ENCODE results near the gene DCLK1. TPM values are rescaled to one million over a fixed set of nuclear protein-coding genes. Genes with fewer than 3 reads are reported as not detected.
A peak's percentile ranks its signal among the peaks of the same experiment; 100 is the strongest.
"Not testable (repeated sequence)": the region's sequence is repeated elsewhere in the genome, so short reads cannot be mapped to it uniquely, and the experiment has no call there.

DCLK1 gene
- total RNA-seq, 1 experiment from 2014 or later = 2.2 TPM

DNA sequence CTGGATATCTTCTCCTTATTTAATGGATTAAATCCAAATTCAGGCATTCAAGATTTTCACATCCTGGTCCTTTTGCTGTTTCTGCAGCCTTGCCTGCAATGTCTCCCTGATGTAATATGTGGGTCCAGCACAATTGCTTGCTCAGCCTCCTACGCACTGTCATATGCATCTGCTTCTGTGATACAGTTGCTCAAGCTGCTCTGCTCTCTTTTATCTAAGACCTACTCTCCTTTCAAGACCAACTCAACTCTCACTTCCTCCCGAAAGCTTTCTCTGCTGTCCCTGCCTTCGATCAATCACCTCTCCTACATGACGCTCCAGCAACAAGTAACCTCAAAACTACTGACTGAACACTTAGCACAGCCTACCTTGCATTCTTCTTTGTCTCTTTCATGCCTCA lies 138.2 kb downstream of the DCLK1 start:
- Histone ChIP-seq H3K27me3 (replicated peaks) (no peaks in the 10 kb centered on the region), H3K36me3 (no peaks in the 10 kb centered on the region), H3K9me3 (replicated peaks) (no peaks in the 10 kb centered on the region), H3K4me1 (replicated peaks) (no peaks in the 10 kb centered on the region), H3K4me3 (no peak overlapping the region), H3K27ac (no peak overlapping the region)
- no peak for DNase-seq (ENCODE audit: low read depth in 1 of 2, low spot score in 2 of 2)

DNA sequence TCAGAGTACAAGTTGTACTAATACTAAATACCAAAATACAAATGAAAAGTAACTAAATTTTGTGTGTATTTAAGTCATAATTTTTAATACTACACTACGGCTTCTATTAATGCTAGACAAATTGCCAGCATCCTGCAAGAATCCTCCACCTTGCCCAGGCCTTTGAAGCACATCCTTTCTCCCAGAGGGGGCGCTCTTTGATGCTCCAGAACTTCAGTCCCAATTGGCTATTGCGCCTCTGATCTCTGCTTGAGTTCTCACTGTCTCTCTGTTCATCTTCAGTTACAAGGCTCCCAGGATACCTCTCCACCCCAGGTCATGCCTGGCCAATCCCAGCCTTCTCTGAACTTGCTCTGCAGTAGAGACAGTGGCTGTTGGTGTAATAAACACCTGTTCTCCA lies 141.0 kb downstream of the DCLK1 start:
- Histone ChIP-seq H3K4me1 (replicated peaks) (no peaks in the 10 kb centered on the region), H3K36me3 (no peaks in the 10 kb centered on the region), H3K27ac (no peak overlapping the region), H3K4me3 (no peak overlapping the region), H3K27me3 (replicated peaks) (no peaks in the 10 kb centered on the region), H3K9me3 (replicated peaks) (no peaks in the 10 kb centered on the region)
- DNase-seq (ENCODE audit: low read depth in 1 of 2, low spot score in 2 of 2) = no peak

DNA sequence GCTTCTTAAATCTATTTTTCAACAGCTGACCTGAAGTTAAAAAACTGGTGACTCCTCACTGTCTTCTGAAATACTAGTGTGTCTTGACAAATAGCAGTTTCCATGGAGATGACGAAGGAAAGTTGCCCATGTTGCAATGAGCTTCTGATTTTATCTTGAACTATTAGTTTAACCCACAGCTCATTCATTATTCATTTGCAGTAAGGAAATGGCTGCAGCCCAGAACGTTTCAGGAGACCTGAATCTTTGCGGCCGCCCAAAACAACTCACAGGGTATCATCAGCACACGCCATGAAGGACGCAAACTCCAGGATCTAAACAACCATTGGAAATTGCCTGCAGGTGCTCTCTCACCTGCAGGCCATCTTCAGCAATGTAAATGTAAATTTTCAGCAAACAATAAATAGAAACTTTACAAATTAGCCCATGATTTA lies 142.5 kb downstream of the DCLK1 start:
- Histone ChIP-seq H3K9me3 (replicated peaks) (no peaks in the 10 kb centered on the region), H3K27ac (no peak overlapping the region), H3K4me1 (replicated peaks) (no peaks in the 10 kb centered on the region), H3K36me3 (no peaks in the 10 kb centered on the region), H3K27me3 (replicated peaks) (no peaks in the 10 kb centered on the region), H3K4me3 (no peak overlapping the region)
- DNase-seq (ENCODE audit: low read depth in 1 of 2, low spot score in 2 of 2) = no peak

DNA sequence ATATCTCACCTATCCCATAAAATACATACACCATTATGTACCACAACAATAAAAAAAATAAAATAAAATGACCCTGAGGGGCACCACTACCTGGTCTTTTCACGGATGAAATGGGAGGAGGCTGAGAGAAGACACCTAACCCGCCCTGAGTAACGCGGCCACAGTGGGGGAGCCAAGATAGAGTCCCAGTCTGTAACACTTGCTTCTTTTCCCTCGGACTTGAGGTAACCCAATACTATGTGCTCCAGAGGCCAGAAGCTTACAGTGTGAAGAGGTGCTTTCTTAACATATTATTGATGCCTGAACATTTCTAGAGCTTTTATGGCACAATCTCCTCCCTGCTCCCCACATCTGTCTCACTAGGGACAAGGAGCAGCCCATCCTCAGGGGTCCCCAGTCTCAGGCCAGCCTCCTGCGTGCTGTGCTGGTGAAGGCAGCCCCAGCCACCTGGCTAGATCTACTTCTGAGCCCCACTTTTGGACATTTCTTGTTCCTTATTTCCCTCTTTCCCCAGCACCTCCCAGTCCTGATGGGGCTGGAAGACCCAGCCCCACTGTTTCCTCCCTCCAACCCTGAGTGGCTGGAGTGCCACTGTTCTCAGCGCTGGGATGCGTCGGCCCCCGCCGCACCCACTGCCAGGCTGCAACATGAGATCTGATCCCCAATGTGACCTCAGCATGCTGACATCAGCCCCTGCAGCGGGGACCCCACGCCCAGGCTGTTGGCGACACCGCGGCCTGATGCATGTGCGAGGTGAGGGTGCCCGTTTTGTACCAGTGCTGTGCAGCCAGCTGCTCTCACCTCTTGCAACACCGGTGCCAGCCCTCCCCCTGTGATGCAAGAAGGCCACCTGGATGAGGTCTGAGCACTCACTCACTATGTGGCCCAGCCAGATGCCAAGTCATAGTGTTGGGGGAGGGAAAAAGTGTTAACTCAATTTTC lies 143.3 kb downstream of the DCLK1 start:
- Histone ChIP-seq H3K36me3 (no peaks in the 10 kb centered on the region), H3K27me3 (replicated peaks) (no peaks in the 10 kb centered on the region), H3K9me3 (replicated peaks) (no peaks in the 10 kb centered on the region), H3K27ac (no peak overlapping the region), H3K4me1 (replicated peaks) (no peaks in the 10 kb centered on the region), H3K4me3 (no peak overlapping the region)
- DNase-seq (ENCODE audit: low read depth in 1 of 2, low spot score in 2 of 2) = no peak

DNA sequence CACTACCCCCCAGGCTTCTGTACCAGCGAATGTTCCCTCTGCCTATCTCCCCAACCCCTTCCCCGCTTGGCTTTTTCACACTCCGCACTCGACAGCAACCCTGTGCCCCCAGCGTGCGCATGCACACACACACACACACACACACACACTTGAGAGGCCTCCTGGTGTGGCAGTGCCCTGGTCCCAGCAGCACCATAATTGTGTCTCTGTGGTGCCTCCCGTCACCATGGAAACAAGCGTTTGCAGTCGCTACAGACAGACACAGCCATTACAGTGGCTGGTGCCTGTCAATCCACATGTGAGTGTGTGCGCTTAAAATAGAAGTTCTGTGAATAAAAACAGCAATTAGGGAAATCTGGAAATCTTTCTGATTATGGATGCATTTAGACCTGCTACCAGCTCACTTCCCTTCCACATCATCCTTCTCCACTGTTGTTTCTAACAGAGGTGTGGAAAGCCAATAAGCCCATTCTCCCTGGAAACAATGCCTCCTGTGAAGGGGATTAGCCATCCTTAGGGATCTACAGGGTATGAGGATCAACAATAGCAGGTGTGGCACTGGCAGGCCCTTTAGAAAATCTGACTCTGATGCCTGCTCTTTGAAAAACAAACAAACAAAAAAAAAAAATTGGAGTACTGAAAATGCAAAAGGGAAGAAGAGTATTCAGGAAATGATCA lies 146.3 kb downstream of the DCLK1 start:
- H3K4me3 ChIP-seq = no peak overlapping the region
- H3K9me3 ChIP-seq (replicated peaks) = peaks cover under 1% of the 10 kb centered on the region; the same call in 1 of the 2 replicates
- no peak overlapping the region for H3K27ac ChIP-seq
- DNase-seq (ENCODE audit: low read depth in 1 of 2, low spot score in 2 of 2) = no peak
- H3K36me3 ChIP-seq = no peaks in the 10 kb centered on the region
- H3K4me1 ChIP-seq (replicated peaks) = no peaks in the 10 kb centered on the region
- H3K27me3 ChIP-seq (replicated peaks) = no peaks in the 10 kb centered on the region

DNA sequence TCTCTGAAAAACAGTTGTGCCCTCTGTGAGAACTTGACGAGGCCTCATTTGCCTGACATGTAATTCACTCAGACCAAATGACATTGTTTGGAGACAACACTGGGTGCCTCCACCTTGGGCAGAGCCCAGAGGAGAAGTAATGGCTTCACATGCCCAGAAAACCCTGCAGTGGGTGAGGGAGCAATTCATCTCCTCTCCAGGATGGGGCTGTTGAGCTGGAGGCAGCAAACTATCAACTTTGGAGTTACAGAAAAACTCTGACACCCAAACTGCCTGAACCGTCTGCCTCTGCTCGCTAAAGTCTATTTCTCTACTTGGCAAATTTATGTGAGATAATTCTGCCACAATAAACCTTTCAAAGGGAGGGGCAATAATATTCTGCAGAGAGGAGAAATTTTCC lies 146.9 kb downstream of the DCLK1 start:
- Histone ChIP-seq H3K27ac (no peak overlapping the region), H3K36me3 (no peaks in the 10 kb centered on the region), H3K4me3 (no peak overlapping the region), H3K27me3 (replicated peaks) (no peaks in the 10 kb centered on the region), H3K4me1 (replicated peaks) (peaks cover 4% of the 10 kb centered on the region), H3K9me3 (replicated peaks) (peaks cover 4% of the 10 kb centered on the region; the same call in 1 of the 2 replicates)
- DNase-seq (ENCODE audit: low read depth in 1 of 2, low spot score in 2 of 2) = no peak

DNA sequence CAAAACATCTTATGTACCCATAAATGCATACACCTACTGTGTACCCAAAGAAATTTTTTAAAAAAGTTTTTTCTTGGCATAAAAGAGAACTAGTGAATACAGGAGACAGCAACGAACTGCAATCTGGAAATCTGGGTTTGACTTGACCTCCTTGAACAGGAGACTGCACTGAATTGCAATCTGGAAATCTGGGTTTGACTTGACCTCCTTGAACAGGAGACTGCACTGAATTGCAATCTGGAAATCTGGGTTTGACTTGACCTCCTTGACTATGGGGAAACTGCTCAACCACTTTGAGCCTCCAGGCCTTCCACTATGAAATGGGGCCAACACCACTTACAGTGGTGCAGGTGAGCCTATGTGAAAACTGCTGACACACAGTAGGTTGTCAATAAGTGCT lies 147.5 kb downstream of the DCLK1 start:
- H3K4me1 ChIP-seq (replicated peaks) = peaks cover 10% of the 10 kb centered on the region
- not testable (repeated sequence) for H3K9me3 ChIP-seq (replicated peaks); DNase-seq (ENCODE audit: low read depth in 1 of 2, low spot score in 2 of 2)

DNA sequence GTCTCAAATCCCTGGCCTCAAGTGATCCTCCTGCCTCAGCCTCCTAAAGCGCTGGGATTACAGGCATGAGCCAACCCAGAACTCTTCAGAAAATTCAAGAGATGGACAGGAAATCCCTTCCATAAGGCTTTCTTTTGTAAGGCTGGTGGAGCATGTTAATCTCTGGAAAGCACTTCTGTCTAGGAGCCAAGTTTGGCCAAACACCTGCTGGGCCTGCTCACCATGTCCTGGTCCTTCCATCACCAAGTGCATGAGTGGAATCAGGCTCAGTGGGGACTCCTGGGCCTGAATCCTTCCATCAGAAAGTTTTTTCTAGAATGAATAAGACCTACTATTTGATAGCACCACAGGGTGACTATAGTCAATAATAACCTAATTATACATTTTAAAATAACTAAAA lies 148.0 kb downstream of the DCLK1 start:
- H3K36me3 ChIP-seq = no peaks in the 10 kb centered on the region
- peaks cover 4% of the 10 kb centered on the region; the same call in 1 of the 2 replicates for H3K9me3 ChIP-seq (replicated peaks)
- H3K4me1 ChIP-seq (replicated peaks) = peaks cover 12% of the 10 kb centered on the region
- H3K27me3 ChIP-seq (replicated peaks) = no peaks in the 10 kb centered on the region
- DNase-seq (ENCODE audit: low read depth in 1 of 2, low spot score in 2 of 2) = no peak
- H3K4me3 ChIP-seq = no peak overlapping the region
- H3K27ac ChIP-seq = no peak overlapping the region

More for the DNA sequence above, 147.5 kb downstream of the DCLK1 start:
- not testable (repeated sequence) for H3K4me3 ChIP-seq; H3K27me3 ChIP-seq (replicated peaks); H3K36me3 ChIP-seq; H3K27ac ChIP-seq

DNA sequence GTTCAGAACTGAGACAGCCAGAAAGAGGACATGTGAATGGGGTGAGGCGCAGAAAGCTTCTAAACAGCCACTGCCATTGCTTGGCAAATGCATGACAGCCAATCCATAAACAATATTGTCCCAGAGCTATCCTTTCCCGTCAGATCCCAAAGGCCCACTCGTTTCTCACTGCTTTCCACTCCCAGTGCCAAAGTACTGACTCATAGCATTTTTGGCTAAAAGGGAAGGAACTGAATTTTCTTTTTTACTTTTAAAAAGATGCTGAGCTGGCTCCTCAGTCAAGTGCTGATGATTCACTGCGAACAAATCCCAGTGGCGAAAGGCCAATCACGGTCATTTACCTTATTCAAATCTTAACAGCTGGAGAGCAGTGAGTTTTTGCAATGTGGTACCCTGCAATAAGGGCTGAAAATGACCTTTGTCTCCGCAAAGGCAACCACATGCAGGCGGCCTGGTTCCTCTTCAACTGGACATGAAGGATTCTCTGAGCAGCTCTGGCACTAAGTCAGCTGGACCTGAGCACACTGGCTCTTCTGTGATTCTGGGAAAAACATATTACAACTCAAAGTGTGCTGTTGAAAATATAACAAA lies 151.7 kb downstream of the DCLK1 start:
- DNase-seq (ENCODE audit: low read depth in 1 of 2, low spot score in 2 of 2) = peak; percentile 50 to 52
- Histone ChIP-seq H3K4me3 (no peak overlapping the region), H3K27ac (no peak overlapping the region), H3K36me3 (no peaks in the 10 kb centered on the region), H3K27me3 (replicated peaks) (no peaks in the 10 kb centered on the region), H3K4me1 (replicated peaks) (peaks cover 12% of the 10 kb centered on the region), H3K9me3 (replicated peaks) (peaks cover 4% of the 10 kb centered on the region; the same call in 1 of the 2 replicates)

DNA sequence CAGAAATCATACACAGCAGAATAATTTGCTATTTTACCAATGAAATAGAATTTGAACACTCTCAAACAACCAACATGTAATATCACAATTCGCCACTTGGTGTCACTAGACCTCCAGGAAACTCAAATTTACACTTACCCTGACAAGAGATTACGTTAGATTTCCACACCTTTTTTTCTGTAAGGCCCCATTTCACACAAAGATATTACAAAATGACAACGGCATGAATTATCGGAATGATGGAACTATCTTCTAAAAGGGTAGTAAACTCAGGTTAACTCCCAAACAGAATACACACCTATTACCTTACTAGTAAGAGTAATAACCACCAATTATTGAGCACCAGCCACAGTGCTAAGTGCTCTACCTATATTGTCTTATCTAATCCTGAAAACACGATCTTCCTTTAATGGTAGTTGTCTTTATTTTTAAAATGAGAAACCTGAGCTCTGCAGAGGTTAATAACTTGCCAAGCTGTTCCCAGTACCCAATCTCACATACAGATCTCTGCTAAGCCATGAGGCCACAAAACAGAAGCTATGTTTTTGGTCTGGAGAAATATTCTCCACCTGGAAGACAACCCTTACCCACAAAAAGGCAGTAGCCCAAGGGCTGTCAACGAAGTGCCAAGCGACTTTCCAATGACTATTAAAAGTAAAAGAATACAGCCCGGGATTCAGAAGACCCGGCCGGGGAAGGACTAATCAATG lies 152.4 kb downstream of the DCLK1 start:
- Histone ChIP-seq H3K4me1 (replicated peaks) (peaks cover 12% of the 10 kb centered on the region), H3K36me3 (no peaks in the 10 kb centered on the region), H3K4me3 (no peak overlapping the region), H3K9me3 (replicated peaks) (peaks cover 4% of the 10 kb centered on the region; the same call in 1 of the 2 replicates), H3K27ac (no peak overlapping the region), H3K27me3 (replicated peaks) (no peaks in the 10 kb centered on the region)
- peak in 1 of 2 experiments; percentile 57 for DNase-seq (ENCODE audit: low read depth in 1 of 2, low spot score in 2 of 2)

DNA sequence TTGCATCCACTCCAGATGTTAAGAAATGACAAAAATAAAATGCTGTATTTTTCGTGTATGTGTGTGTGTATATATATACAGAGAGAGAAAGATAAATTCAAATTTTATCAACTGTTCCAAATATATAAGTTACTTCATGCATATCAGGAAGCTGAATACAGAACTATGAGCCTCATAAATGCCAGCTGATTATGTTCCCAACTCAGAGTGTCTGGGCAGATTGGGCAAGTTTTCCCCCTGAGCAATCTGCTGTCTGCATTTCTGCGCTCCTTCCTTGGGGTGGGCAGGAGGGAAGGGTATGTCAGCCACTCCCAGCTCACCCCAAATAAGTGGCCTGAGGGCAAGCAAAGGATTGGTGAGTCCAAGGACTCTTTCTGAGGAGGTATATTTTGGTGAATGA lies 154.1 kb downstream of the DCLK1 start:
- Histone ChIP-seq H3K4me1 (replicated peaks) (peaks cover 12% of the 10 kb centered on the region), H3K36me3 (no peaks in the 10 kb centered on the region), H3K9me3 (replicated peaks) (peaks cover 4% of the 10 kb centered on the region; the same call in 1 of the 2 replicates), H3K4me3 (no peak overlapping the region), H3K27ac (no peak overlapping the region), H3K27me3 (replicated peaks) (no peaks in the 10 kb centered on the region)
- DNase-seq (ENCODE audit: low read depth in 1 of 2, low spot score in 2 of 2) = no peak

DNA sequence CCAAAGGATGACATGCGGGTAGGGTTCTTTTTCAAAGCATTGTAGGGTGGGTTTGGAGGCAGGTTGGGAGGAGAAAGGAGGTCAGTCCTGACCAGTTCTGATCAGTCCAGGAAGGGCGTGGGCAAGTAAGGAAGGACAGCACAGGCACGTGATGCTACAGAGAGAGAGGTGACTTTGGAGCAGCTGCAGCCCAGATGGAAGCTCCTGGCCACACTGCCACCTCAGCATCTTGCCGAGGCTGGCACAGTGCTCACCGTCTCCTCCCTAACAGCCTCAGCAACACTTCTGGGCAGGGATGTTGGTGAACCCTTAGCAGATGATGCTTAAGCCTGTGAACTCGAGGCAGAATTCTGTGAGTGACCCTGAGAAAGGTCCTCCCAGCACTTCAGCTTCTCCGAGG lies 155.1 kb downstream of the DCLK1 start:
- DNase-seq (ENCODE audit: low read depth in 1 of 2, low spot score in 2 of 2) = no peak
- Histone ChIP-seq H3K27ac (no peak overlapping the region), H3K9me3 (replicated peaks) (peaks cover 4% of the 10 kb centered on the region; the same call in 1 of the 2 replicates), H3K4me1 (replicated peaks) (peaks cover 12% of the 10 kb centered on the region), H3K36me3 (no peaks in the 10 kb centered on the region), H3K27me3 (replicated peaks) (no peaks in the 10 kb centered on the region), H3K4me3 (no peak overlapping the region)

DNA sequence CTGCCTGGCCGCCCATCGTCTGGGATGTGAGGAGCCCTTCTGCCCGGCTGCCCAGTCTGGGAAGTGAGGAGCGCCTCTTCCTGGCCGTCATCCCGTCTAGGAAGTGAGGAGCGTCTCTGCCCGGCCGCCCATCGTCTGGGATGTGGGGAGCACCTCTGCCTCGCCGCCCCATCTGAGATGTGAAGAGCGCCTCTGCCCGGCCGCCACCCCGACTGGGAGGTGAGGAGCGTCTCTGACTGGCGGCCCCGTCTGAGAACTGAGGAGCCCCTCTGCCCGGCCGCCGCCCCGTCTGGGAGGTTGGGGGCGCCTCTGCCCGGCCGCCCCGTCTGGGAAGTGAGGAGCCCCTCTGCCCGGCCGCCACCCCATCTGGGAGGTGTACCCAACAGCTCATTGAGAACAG lies 164.2 kb downstream of the DCLK1 start:
- H3K27me3 ChIP-seq (replicated peaks); H3K27ac ChIP-seq; DNase-seq (ENCODE audit: low read depth in 1 of 2, low spot score in 2 of 2); H3K9me3 ChIP-seq (replicated peaks); H3K4me3 ChIP-seq; H3K36me3 ChIP-seq: not testable (repeated sequence)
- H3K4me1 ChIP-seq (replicated peaks) = peaks cover 15% of the 10 kb centered on the region
